Pancreas (tissue), 10 donors: ENCODE results near the gene DOCK4. TPM values are rescaled to one million over a fixed set of nuclear protein-coding genes. Genes with fewer than 3 reads are reported as not detected.
"Not testable (repeated sequence)": the region's sequence is repeated elsewhere in the genome, so short reads cannot be mapped to it uniquely, and the experiment has no call there.

ENCODE experiments used
- ATAC-seq, 4 donors: fragments of 200-7000 bp; cut with Tn5 transposase; one replicate each; pipeline versions ENCODE4 v1.8.0 to v1.9.1; 2020; ENCODE audit warnings: mild to moderate bottlenecking in 4 of 4, moderate library complexity in 4 of 4
- DNase-seq, 6 donors: peaks; one replicate each; pipeline ENCODE4 v3.0.0-alpha.2; 2020
- FAIRE-seq: peaks from 2 replicates; lab custom pipeline; 2012; peaks lifted over from hg19 to GRCh38; lab: Jason Lieb, UNC
- H3K27ac ChIP-seq, 4 donors: fragments of 200-600 bp; sonication (generic); 1 replicate in 3 of 4; 2 replicates in 1 of 4; pipeline versions ENCODE4 v1.5.0 to v1.8.0; 2020
- H3K27me3 ChIP-seq, 4 donors: fragments of 200-600 bp; one replicate each; pipeline ENCODE4 v1.8.0; 2021
- H3K36me3 ChIP-seq, 3 donors: fragments of 200-600 bp; sonication (generic) in 1 of 3; one replicate each; pipeline versions ENCODE4 v1.5.0 to v1.8.0; 2020 to 2021
- H3K4me1 ChIP-seq, 3 donors: fragments of 200-600 bp; one replicate each; pipeline ENCODE4 v1.8.0; 2021
- H3K4me3 ChIP-seq, 4 donors: fragments of 200-600 bp; sonication (generic) in 2 of 4; one replicate each; pipeline versions ENCODE4 v1.5.0 to v1.8.0; 2020 to 2021
- H3K9me3 ChIP-seq, 4 donors: fragments of 200-600 bp; one replicate each; pipeline ENCODE4 v1.8.0; 2021
- WGBS, 2 donors: extraction: QIAGEN DNeasy Blood & Tissue Kit; methylation state at CpG; one replicate each; pipeline ENCODE4 v1.1.7; 2013; 5-methylcytosine and 5-hydroxymethylcytosine counted together
- intact Hi-C, 3 donors: fragments of 100-400 bp; cut with DNase I; formaldehyde crosslinking; loops; one replicate each; pipeline versions ENCODE4 v1.11.1 to v1.14.2; 2022
- polyA plus RNA-seq, 2 donors: library from polyadenylated mRNA; stranded (reverse); fragments of 200-250 nt; gene quantifications; one replicate each; pipeline ENCODE4 v1.2.3, GENCODE V29; 2013
- total RNA-seq, 6 donors: library from RNA; stranded (reverse); fragmentation: NEBNext Ultra II Directional in 4 of 6; extraction: Animal tissue kit (Norgen Biotek cat#: 25700) in 4 of 6; gene quantifications; one replicate each; pipeline versions ENCODE4 v1.2.1 to v1.2.4, GENCODE V29; 2021 to 2023
- TF ChIP-seq, protein P1 (sequence below), 4 donors: fragments of 200-600 bp; sonication (generic) in 3 of 4; IDR thresholded peaks; one replicate each; pipeline versions ENCODE4 v1.5.0 to v1.8.0; 2021; ENCODE audit warnings: antibody characterized with exemption in 4 of 4
- donor health status: healthy with polysubstance abuse.
- donor health status: DM: no; HTN: no; CAD: no; lungs with moderate emphysema.
- donor health status: DM: no; HTN: no; CAD: no.
- donor health status: control.
- donor health status: control.
- donor health status: Bipolar disorder and iron deficiency.
- donor health status: DM: yes; HTN: yes; CAD: no.
- donor health status: DM: no; HTN: no; CAD: no.
- donor health status: DM: no; HTN: no; CAD: no.
- donor health status: DM: yes; HTN: yes; CAD: no.

Gene DOCK4
- total and polyA plus RNA-seq, 8 donors: 5.4 to 15.5 (median 6.1) TPM

- DNase-seq (no peak), ATAC-seq (no peak), FAIRE-seq (no peak)
- H3K27me3 ChIP-seq: no peaks in the 10 kb centered on the region
- 89 to 95% methylated on average over 2 of the region's 2 CpGs for WGBS, 2 donors
- no peak overlapping the region for H3K4me3 ChIP-seq
- no peaks in the 10 kb centered on the region for H3K4me1 ChIP-seq
- no peak overlapping the region for H3K27ac ChIP-seq
- TF ChIP-seq, protein P1, sequence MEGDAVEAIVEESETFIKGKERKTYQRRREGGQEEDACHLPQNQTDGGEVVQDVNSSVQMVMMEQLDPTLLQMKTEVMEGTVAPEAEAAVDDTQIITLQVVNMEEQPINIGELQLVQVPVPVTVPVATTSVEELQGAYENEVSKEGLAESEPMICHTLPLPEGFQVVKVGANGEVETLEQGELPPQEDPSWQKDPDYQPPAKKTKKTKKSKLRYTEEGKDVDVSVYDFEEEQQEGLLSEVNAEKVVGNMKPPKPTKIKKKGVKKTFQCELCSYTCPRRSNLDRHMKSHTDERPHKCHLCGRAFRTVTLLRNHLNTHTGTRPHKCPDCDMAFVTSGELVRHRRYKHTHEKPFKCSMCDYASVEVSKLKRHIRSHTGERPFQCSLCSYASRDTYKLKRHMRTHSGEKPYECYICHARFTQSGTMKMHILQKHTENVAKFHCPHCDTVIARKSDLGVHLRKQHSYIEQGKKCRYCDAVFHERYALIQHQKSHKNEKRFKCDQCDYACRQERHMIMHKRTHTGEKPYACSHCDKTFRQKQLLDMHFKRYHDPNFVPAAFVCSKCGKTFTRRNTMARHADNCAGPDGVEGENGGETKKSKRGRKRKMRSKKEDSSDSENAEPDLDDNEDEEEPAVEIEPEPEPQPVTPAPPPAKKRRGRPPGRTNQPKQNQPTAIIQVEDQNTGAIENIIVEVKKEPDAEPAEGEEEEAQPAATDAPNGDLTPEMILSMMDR (IDR thresholded peaks at IDR 0.05): no peak
- intact Hi-C loops: no loop called here
- H3K9me3 ChIP-seq: no peaks in the 10 kb centered on the region
- H3K36me3 ChIP-seq: no peaks in the 10 kb centered on the region
These were observed 287.0 kb downstream of the DOCK4 start for GRCh38 chr7:111919164-111919563.

GRCh38 chr7:111918461-111918860, 287.7 kb downstream of the DOCK4 start:
- no peaks in the 10 kb centered on the region for H3K4me1 ChIP-seq
- ATAC-seq (no peak), FAIRE-seq (no peak), DNase-seq (no peak)
- H3K36me3 ChIP-seq: no peaks in the 10 kb centered on the region
- no peaks in the 10 kb centered on the region for H3K9me3 ChIP-seq
- H3K27me3 ChIP-seq: no peaks in the 10 kb centered on the region
- WGBS, 2 donors: 94% methylated on average over 4 of the region's 4 CpGs
- no peak overlapping the region for H3K27ac ChIP-seq
- no peak overlapping the region for H3K4me3 ChIP-seq
- TF ChIP-seq, protein P1 (IDR thresholded peaks at IDR 0.05): no peak
- intact Hi-C loops: no loop called here

DNA sequence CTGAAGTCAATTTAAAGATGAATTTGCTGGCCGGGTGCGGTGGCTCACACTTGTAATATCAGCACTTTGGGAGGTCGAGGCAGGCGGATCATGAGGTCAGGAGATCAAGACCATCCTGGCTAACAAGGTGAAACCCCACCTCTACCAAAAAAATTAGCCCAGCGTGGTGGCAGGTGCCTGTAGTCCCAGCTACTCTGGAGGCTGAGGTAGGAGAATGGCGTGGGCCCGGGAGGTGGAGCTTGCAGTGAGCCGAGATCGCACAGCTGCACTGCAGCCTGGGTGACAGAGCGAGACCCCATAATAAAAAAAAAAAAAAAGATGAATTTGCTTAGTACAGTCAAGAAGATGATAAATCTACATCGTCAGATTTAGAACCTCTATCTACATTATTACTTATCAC, 288.8 kb downstream of the DOCK4 start:
- FAIRE-seq, DNase-seq, H3K4me3 ChIP-seq, intact Hi-C loops, H3K36me3 ChIP-seq, H3K27ac ChIP-seq, H3K4me1 ChIP-seq, H3K27me3 ChIP-seq, H3K9me3 ChIP-seq, ATAC-seq: not testable (repeated sequence)
- WGBS, 2 donors: 96 to 99% methylated on average over 11 of the region's 11 CpGs

DNA sequence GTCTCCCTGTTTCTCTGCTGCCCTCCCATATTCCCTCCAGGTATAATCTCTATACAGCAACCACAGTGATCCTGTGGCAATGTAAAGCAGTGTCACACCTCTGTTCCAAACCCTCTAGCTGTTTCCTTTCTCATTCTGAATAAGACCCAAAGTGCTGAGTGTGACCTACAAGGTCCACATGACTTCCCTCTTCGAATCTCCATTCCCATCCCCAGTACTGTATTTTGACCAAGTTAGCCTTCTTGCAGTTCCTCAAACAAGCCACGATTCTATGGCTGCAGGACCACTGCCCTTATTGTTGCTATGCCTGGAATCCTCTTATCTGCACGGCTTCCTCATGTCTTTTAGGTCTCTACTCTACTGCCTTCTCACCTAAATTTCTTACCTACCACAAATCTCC, 291.9 kb downstream of the DOCK4 start:
- 77 to 78% methylated on average over 3 of the region's 3 CpGs for WGBS, 2 donors
- no peaks in the 10 kb centered on the region for H3K27me3 ChIP-seq
- H3K4me3 ChIP-seq: no peak overlapping the region
- no peaks in the 10 kb centered on the region for H3K4me1 ChIP-seq
- TF ChIP-seq, protein P1 (IDR thresholded peaks at IDR 0.05): no peak
- FAIRE-seq: no peak
- H3K27ac ChIP-seq: no peak overlapping the region
- intact Hi-C loops: no loop called here
- no peak for DNase-seq
- peak in 2 of 4 donors; percentile 20 to 24 for ATAC-seq
- no peaks in the 10 kb centered on the region for H3K9me3 ChIP-seq
- H3K36me3 ChIP-seq: no peaks in the 10 kb centered on the region

- Histone ChIP-seq H3K36me3 (no peaks in the 10 kb centered on the region), H3K27me3 (no peaks in the 10 kb centered on the region), H3K27ac (no peak overlapping the region), H3K9me3 (no peaks in the 10 kb centered on the region), H3K4me3 (no peak overlapping the region), H3K4me1 (no peaks in the 10 kb centered on the region)
- 79 to 83% methylated on average over 5 of the region's 5 CpGs for WGBS, 2 donors
- ATAC-seq (no peak), FAIRE-seq (no peak), DNase-seq (no peak)
- intact Hi-C loops: no loop called here
- TF ChIP-seq, protein P1 (IDR thresholded peaks at IDR 0.05): no peak
These were observed 294.8 kb downstream of the DOCK4 start for GRCh38 chr7:111911166-111911961.
